ENCODE data around the gene SYK.
"Not testable (repeated sequence)": the region's sequence is repeated elsewhere in the genome, so short reads cannot be mapped to it uniquely, and the experiment has no call there.

The SYK gene

GRCh38 chr9:90882991-90883600, 81.5 kb downstream of the SYK start:
- no peak for DNase-seq

- no peak for DNase-seq
Observed at GRCh38 chr9:90883661-90884060, 82.0 kb downstream of the SYK start.

GRCh38 chr9:90884178-90884577, 82.6 kb downstream of the SYK start:
- DNase-seq = no peak

- not testable (repeated sequence) for DNase-seq
Observed at GRCh38 chr9:90886868-90887267, 85.2 kb downstream of the SYK start.

- DNase-seq = no peak
Observed at GRCh38 chr9:90888941-90889340, 87.3 kb downstream of the SYK start.

- no peak for DNase-seq
Observed at GRCh38 chr9:90890146-90890810, 88.7 kb downstream of the SYK start.

- no peak for DNase-seq
Observed at GRCh38 chr9:90891308-90892040, 89.9 kb downstream of the SYK start.

GRCh38 chr9:90892918-90893317, 91.3 kb downstream of the SYK start:
- no peak for DNase-seq

- DNase-seq = no peak
Observed at GRCh38 chr9:90893706-90894105, 92.1 kb downstream of the SYK start.

GRCh38 chr9:90894986-90895687, 93.5 kb downstream of the SYK start:
- DNase-seq = no peak

- DNase-seq = no peak
Observed at GRCh38 chr9:90895786-90896185, 94.2 kb downstream of the SYK start.

GRCh38 chr9:90896231-90896630, 94.6 kb downstream of the SYK start:
- no peak for DNase-seq

- no peak for DNase-seq
Observed at GRCh38 chr9:90898228-90898627, 96.6 kb downstream of the SYK start.

- DNase-seq = no peak
Observed at GRCh38 chr9:90899287-90899686, 97.7 kb downstream of the SYK start.

- no peak for DNase-seq
Observed at GRCh38 chr9:90900130-90900529, 98.5 kb downstream of the SYK start.

GRCh38 chr9:90901933-90902332, 100.3 kb downstream of the SYK start:
- no peak for DNase-seq

- DNase-seq = no peak
Observed at GRCh38 chr9:90903766-90904424, 102.3 kb downstream of the SYK start.

- DNase-seq = no peak
Observed at GRCh38 chr9:90904706-90905478, 103.3 kb downstream of the SYK start.

GRCh38 chr9:90905822-90906221, 104.2 kb downstream of the SYK start:
- DNase-seq = no peak

- no peak for DNase-seq
Observed at GRCh38 chr9:90906316-90907055, 104.9 kb downstream of the SYK start.

- DNase-seq = no peak
Observed at GRCh38 chr9:90907056-90907445, 105.4 kb downstream of the SYK start.

GRCh38 chr9:90907790-90908189, 106.2 kb downstream of the SYK start:
- no peak for DNase-seq
